HepG2 (cell line): ENCODE data around the gene KIRREL3. TPM values are rescaled to one million over a fixed set of nuclear protein-coding genes. Genes with fewer than 3 reads are reported as not detected.

Source experiments
- ATAC-seq: fragments of 200-7000 bp; cut with Tn5 transposase; 3 replicates; pipeline ENCODE4 v1.9.1; 2020; ENCODE audit warnings: mild to moderate bottlenecking, moderate library complexity
- BruUV-seq: library from RNA; stranded (reverse); fragments of 400-500 nt; replicated peaks from 2 replicates; lab custom pipeline; 2021; lab: Mats Ljungman, UMichigan
- CTCF ChIA-PET: fragments of 300-600 bp; formaldehyde crosslinking; extraction: SDS; loops from one replicate; lab custom pipeline; 2021; ENCODE audit warnings: low total read pairs, inconsistent platforms, low intra/inter-chr PET ratio; lab: Yijun Ruan, JAX
- POLR2A ChIA-PET: fragments of 350-600 bp; sonication (Branson Sonifier 250); formaldehyde crosslinking; loops from one replicate; lab custom pipeline; 2020; ENCODE audit warnings: antibody characterized with exemption, inconsistent platforms; lab: Yijun Ruan, JAX
- DNase-seq: peaks from one replicate; pipeline ENCODE4 v3.0.0-alpha.2; 2015; ENCODE audit warnings: low spot score
- FAIRE-seq: peaks from 3 replicates; lab custom pipeline; 2011; peaks lifted over from hg19 to GRCh38; lab: Jason Lieb, UNC
- H2AFZ ChIP-seq: one replicate; pipeline ENCODE4 v1.6.1; 2011; ENCODE audit warnings: low read length, inconsistent platforms
- H3K27ac ChIP-seq: fragments of 300-600 bp; 3 replicates; pipeline ENCODE4 v1.8.0; 2011; ENCODE audit warnings: mixed run types, mild to moderate bottlenecking, mixed read lengths, low read length, inconsistent platforms; ENCODE audit not compliant: insufficient read depth; ENCODE audit errors: extremely low read length
- H3K27me3 ChIP-seq, 2 experiments: fragments of 200-600 bp in 1 of 2; 2 replicates in 1 of 2; 3 replicates in 1 of 2; pipeline versions ENCODE4 v1.6.0 to v1.8.0; 2011; ENCODE audit warnings: low read length in 2 of 2, mild to moderate bottlenecking in 2 of 2, moderate library complexity in 2 of 2, inconsistent platforms in 1 of 2; ENCODE audit not compliant: insufficient read depth in 2 of 2, control insufficient read depth in 1 of 2
- H3K36me3 ChIP-seq, 2 experiments: fragments of 200-600 bp in 1 of 2; replicated peaks in 1 of 2; 2 replicates in 1 of 2; 3 replicates in 1 of 2; pipeline versions ENCODE4 v1.5.1 to v1.8.0; 2011; ENCODE audit warnings: low read length in 2 of 2, inconsistent platforms in 1 of 2; ENCODE audit not compliant: insufficient read depth in 2 of 2, control insufficient read depth in 1 of 2
- H3K4me1 ChIP-seq: 2 replicates; pipeline ENCODE4 v1.5.1; 2012; ENCODE audit warnings: low read length, inconsistent platforms; ENCODE audit not compliant: insufficient read depth
- H3K4me2 ChIP-seq: 2 replicates; pipeline ENCODE4 v1.6.0; 2011; ENCODE audit warnings: low read depth, low read length, inconsistent platforms
- H3K4me3 ChIP-seq, 3 experiments: fragments of 200-600 bp in 1 of 3; sonication (generic), shearing (Covaris generic) in 1 of 3; replicated peaks in 1 of 3; 2 replicates each; pipeline ENCODE4 v1.5.1; 2011 to 2016; ENCODE audit warnings: low read length in 3 of 3, inconsistent platforms in 2 of 3, low read depth in 2 of 3, mild to moderate bottlenecking in 2 of 3, control low read depth in 1 of 3, mixed read lengths in 1 of 3; ENCODE audit not compliant: insufficient read depth in 1 of 3
- H3K79me2 ChIP-seq: one replicate; pipeline ENCODE4 v1.6.1; 2011; ENCODE audit warnings: low read length, inconsistent platforms; ENCODE audit not compliant: insufficient read depth
- H3K9ac ChIP-seq: 2 replicates; pipeline ENCODE4 v1.6.0; 2011; ENCODE audit warnings: mild to moderate bottlenecking, low read depth, low read length, inconsistent platforms; ENCODE audit not compliant: insufficient read depth
- H3K9me3 ChIP-seq: 2 replicates; pipeline ENCODE4 v1.5.1; 2012; ENCODE audit warnings: mild to moderate bottlenecking, low read length
- H4K20me1 ChIP-seq: 2 replicates; pipeline ENCODE4 v1.6.0; 2011; ENCODE audit warnings: inconsistent platforms, mild to moderate bottlenecking, low read length, moderate library complexity; ENCODE audit not compliant: insufficient read depth
- MEF2D ChIP-seq: sonication (generic); formaldehyde crosslinking; IDR thresholded peaks from 2 replicates; pipeline ENCODE4 v1.5.1; 2020; ENCODE audit warnings: mild to moderate bottlenecking, missing genetic modification reagents
- MIER2 ChIP-seq: IDR thresholded peaks from 2 replicates; pipeline ENCODE4 v1.6.1; 2016; ENCODE audit warnings: missing biosample characterization, missing genetic modification reagents
- MTA1 ChIP-seq: sonication (generic); formaldehyde crosslinking; IDR thresholded peaks from 2 replicates; pipeline ENCODE4 v1.4.0; 2020; ENCODE audit warnings: missing genetic modification reagents, mild to moderate bottlenecking, borderline replicate concordance
- PTBP1 ChIP-seq: fragments of 200-400 bp; formaldehyde crosslinking; IDR thresholded peaks from 2 replicates; pipeline ENCODE4 v1.6.1; 2018; ENCODE audit warnings: low read length, low read depth; ENCODE audit not compliant: poor library complexity, severe bottlenecking
- SP4 ChIP-seq: sonication (generic); formaldehyde crosslinking; IDR thresholded peaks from 2 replicates; pipeline ENCODE4 v1.8.1; 2023; ENCODE audit warnings: mild to moderate bottlenecking, missing genetic modification reagents
- TAF15 ChIP-seq: fragments of 200-400 bp; formaldehyde crosslinking; IDR thresholded peaks from one replicate; pipeline ENCODE4 v1.6.1; 2018; ENCODE audit warnings: mild to moderate bottlenecking, low read depth, low read length; ENCODE audit not compliant: poor library complexity, severe bottlenecking
- ZFP37 ChIP-seq: sonication (generic); formaldehyde crosslinking; IDR thresholded peaks from 2 replicates; pipeline ENCODE4 v1.4.0; 2020; ENCODE audit warnings: missing genetic modification reagents, borderline replicate concordance
- ZNF3 ChIP-seq: IDR thresholded peaks from 2 replicates; pipeline ENCODE4 v1.7.0; 2017; ENCODE audit warnings: inconsistent platforms
- ZNF33B ChIP-seq: sonication (generic); formaldehyde crosslinking; IDR thresholded peaks from 2 replicates; pipeline ENCODE4 v1.5.1; 2020; ENCODE audit warnings: mild to moderate bottlenecking, missing genetic modification reagents
- ZNF629 ChIP-seq: sonication (generic); formaldehyde crosslinking; conservative IDR thresholded peaks from 2 replicates; pipeline ENCODE4 v1.5.0; 2020; ENCODE audit warnings: missing genetic modification reagents
- ZNF672 ChIP-seq: sonication (generic); formaldehyde crosslinking; IDR thresholded peaks from 2 replicates; pipeline ENCODE4 v1.8.1; 2022; ENCODE audit warnings: missing genetic modification reagents
- ZNF720 ChIP-seq: sonication (generic); formaldehyde crosslinking; IDR thresholded peaks from 2 replicates; pipeline ENCODE4 v1.4.0; 2020; ENCODE audit warnings: missing genetic modification reagents
- WGBS: methylation state at CpG from one replicate; pipeline ENCODE4 v1.1.6; 2017; ENCODE audit warnings: low lambda C conversion rate; 5-methylcytosine and 5-hydroxymethylcytosine counted together
- in situ Hi-C: cut with HindIII; loops from 2 replicates; pipeline ENCODE4 v1.10.0; 2017; ENCODE audit warnings: low pct_unique_long_range_greater_than_20kb; ENCODE audit not compliant: extremely low pct_ligation_motif_present
- intact Hi-C: fragments of 100-400 bp; cut with micrococcal nuclease; formaldehyde crosslinking; loops from one replicate; pipeline ENCODE4 v1.10.0; 2022; ENCODE audit not compliant: unreplicated experiment
- polyA plus RNA-seq, 8 experiments: library from polyadenylated mRNA; depleted of rRNA in 3 of 8; stranded (reverse) in 7 of 8; unstranded in 1 of 8; fragments of >200 nt; fragmentation: Illumina TruSeq in 4 of 8; extraction: Trizol in 4 of 8; gene quantifications; 2 replicates each; pipeline versions ENCODE4 v1.2.1 to v1.2.3, GENCODE V29; 2011 to 2016; ENCODE audit warnings: low read depth in 4 of 8, missing spikeins in 1 of 8, mixed read lengths in 1 of 8; ENCODE audit not compliant: insufficient read depth in 1 of 8
- total RNA-seq, 5 experiments: library from RNA; depleted of rRNA; stranded (reverse); fragments of >200 nt; fragmentation: Illumina TruSeq; extraction: Trizol; gene quantifications; 2 replicates each; pipeline ENCODE4 v1.2.3, GENCODE V29; 2016; ENCODE audit warnings: low read depth in 1 of 5
- TF ChIP-seq, protein P1 (sequence below): sonication (generic); formaldehyde crosslinking; IDR thresholded peaks from 2 replicates; pipeline ENCODE4 v1.8.1; 2023; ENCODE audit warnings: mild to moderate bottlenecking, missing genetic modification reagents, borderline replicate concordance
- TF ChIP-seq, protein P2 (sequence below): IDR thresholded peaks from 2 replicates; pipeline ENCODE4 v1.6.1; 2016; ENCODE audit warnings: missing compliant biosample characterization, missing genetic modification reagents, borderline replicate concordance
- TF ChIP-seq, protein P3 (sequence below): fragments of 450-650 bp; IDR thresholded peaks from 2 replicates; pipeline ENCODE4 v1.6.1; 2017; ENCODE audit warnings: mild to moderate bottlenecking
- TF ChIP-seq, protein P4 (sequence below): sonication (generic); formaldehyde crosslinking; IDR thresholded peaks from 2 replicates; pipeline ENCODE4 v1.4.0; 2020; ENCODE audit warnings: mild to moderate bottlenecking, missing genetic modification reagents, borderline replicate concordance

KIRREL3 gene
- total and polyA plus RNA-seq, 2 of the 13 experiments (the other 11 are each of a cell fraction or from before 2014, with no cell fraction given) = not detected

DNA sequence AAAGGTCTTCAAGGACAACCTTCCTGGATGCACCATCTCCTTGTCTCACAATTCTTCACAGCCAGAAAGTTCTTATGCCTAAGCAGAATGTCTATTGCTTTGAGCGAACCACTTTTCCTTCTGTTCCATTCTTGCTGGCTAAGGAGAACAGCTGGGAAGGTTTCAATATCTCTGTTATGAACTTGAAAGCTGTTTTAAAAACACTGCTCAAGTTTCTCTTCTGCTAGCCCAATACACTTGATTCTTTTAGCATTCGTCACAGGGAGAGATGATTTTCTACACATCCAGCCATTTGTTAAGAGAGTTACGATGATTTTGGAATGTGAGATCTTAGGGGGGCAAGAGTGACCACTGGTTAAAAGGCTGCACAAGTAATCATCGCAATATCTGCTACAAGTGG lies 249.3 kb downstream of the KIRREL3 start (continued):
- TF ChIP-seq SP4 (CRISPR knock-in tag) = no peak
- TF ChIP-seq, protein P1, sequence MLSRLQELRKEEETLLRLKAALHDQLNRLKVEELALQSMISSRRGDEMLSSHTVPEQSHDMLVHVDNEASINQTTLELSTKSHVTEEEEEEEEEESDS = no peak
- no peak for TF ChIP-seq ZNF672 (CRISPR knock-in tag)
- no peak for TF ChIP-seq MEF2D (CRISPR knock-in tag)
- no peak for TF ChIP-seq ZNF3
- TF ChIP-seq, all 625 proteins: peak for 0

DNA sequence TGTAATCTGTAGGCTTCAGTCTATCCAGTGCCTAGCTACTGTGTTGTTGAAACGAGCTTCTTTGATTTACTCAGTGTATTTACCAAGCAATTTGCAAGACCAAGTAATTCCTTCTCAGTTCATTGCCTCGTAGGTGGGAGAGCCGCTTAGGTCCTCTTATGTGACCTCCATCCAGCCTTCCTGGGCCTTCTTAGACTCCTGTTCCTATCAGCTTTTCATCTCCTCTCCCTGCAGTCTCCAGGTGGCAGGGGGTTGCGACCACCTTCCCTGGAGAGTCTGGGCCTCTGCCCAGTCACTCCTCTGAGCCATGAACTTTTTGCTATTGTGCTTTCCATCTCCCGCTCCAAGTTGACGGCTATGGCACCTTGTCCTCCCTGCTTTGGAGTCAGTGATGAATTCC lies 251.8 kb downstream of the KIRREL3 start:
- WGBS = 19% methylated on average over 6 of the region's 6 CpGs
- no peak for ATAC-seq
- TF ChIP-seq ZNF720 (CRISPR knock-in tag) (no peak), MIER2 (CRISPR knock-in tag) (no peak), PTBP1 (no peak), MTA1 (CRISPR knock-in tag) (no peak), ZNF629 (no peak), ZFP37 (no peak), TAF15 (no peak), ZNF33B (no peak)
- TF ChIP-seq, protein P2, sequence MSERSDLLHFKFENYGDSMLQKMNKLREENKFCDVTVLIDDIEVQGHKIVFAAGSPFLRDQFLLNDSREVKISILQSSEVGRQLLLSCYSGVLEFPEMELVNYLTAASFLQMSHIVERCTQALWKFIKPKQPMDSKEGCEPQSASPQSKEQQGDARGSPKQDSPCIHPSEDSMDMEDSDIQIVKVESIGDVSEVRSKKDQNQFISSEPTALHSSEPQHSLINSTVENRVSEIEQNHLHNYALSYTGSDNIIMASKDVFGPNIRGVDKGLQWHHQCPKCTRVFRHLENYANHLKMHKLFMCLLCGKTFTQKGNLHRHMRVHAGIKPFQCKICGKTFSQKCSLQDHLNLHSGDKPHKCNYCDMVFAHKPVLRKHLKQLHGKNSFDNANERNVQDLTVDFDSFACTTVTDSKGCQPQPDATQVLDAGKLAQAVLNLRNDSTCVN (CRISPR knock-in tag) = no peak
- TF ChIP-seq, protein P3, sequence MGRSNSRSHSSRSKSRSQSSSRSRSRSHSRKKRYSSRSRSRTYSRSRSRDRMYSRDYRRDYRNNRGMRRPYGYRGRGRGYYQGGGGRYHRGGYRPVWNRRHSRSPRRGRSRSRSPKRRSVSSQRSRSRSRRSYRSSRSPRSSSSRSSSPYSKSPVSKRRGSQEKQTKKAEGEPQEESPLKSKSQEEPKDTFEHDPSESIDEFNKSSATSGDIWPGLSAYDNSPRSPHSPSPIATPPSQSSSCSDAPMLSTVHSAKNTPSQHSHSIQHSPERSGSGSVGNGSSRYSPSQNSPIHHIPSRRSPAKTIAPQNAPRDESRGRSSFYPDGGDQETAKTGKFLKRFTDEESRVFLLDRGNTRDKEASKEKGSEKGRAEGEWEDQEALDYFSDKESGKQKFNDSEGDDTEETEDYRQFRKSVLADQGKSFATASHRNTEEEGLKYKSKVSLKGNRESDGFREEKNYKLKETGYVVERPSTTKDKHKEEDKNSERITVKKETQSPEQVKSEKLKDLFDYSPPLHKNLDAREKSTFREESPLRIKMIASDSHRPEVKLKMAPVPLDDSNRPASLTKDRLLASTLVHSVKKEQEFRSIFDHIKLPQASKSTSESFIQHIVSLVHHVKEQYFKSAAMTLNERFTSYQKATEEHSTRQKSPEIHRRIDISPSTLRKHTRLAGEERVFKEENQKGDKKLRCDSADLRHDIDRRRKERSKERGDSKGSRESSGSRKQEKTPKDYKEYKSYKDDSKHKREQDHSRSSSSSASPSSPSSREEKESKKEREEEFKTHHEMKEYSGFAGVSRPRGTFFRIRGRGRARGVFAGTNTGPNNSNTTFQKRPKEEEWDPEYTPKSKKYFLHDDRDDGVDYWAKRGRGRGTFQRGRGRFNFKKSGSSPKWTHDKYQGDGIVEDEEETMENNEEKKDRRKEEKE = no peak
- TF ChIP-seq, protein P4, sequence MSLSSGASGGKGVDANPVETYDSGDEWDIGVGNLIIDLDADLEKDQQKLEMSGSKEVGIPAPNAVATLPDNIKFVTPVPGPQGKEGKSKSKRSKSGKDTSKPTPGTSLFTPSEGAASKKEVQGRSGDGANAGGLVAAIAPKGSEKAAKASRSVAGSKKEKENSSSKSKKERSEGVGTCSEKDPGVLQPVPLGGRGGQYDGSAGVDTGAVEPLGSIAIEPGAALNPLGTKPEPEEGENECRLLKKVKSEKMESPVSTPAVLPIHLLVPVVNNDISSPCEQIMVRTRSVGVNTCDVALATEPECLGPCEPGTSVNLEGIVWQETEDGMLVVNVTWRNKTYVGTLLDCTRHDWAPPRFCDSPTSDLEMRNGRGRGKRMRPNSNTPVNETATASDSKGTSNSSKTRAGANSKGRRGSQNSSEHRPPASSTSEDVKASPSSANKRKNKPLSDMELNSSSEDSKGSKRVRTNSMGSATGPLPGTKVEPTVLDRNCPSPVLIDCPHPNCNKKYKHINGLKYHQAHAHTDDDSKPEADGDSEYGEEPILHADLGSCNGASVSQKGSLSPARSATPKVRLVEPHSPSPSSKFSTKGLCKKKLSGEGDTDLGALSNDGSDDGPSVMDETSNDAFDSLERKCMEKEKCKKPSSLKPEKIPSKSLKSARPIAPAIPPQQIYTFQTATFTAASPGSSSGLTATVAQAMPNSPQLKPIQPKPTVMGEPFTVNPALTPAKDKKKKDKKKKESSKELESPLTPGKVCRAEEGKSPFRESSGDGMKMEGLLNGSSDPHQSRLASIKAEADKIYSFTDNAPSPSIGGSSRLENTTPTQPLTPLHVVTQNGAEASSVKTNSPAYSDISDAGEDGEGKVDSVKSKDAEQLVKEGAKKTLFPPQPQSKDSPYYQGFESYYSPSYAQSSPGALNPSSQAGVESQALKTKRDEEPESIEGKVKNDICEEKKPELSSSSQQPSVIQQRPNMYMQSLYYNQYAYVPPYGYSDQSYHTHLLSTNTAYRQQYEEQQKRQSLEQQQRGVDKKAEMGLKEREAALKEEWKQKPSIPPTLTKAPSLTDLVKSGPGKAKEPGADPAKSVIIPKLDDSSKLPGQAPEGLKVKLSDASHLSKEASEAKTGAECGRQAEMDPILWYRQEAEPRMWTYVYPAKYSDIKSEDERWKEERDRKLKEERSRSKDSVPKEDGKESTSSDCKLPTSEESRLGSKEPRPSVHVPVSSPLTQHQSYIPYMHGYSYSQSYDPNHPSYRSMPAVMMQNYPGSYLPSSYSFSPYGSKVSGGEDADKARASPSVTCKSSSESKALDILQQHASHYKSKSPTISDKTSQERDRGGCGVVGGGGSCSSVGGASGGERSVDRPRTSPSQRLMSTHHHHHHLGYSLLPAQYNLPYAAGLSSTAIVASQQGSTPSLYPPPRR (CRISPR knock-in tag) = no peak

More for the DNA sequence above, 251.8 kb downstream of the KIRREL3 start:
- intact Hi-C loops (no loop called here), in situ Hi-C loops (no loop called here)
- H3K4me2 ChIP-seq = no peak overlapping the region
- no peak overlapping the region for H3K9ac ChIP-seq
- no peaks in the 10 kb centered on the region for H3K36me3 ChIP-seq
- ChIA-PET POLR2A (no interaction called here), CTCF (no interaction called here)
- FAIRE-seq (no peak), DNase-seq (no peak)
- H3K27me3 ChIP-seq = peaks cover 2 to 13% of the 10 kb centered on the region in 2 experiments; a peak in 2 of 5 replicates
- H3K4me3 ChIP-seq = no peak overlapping the region
- H3K4me1 ChIP-seq = no peaks in the 10 kb centered on the region
- no peak overlapping the region for H2AFZ ChIP-seq
- H3K9me3 ChIP-seq = no peaks in the 10 kb centered on the region
- H3K27ac ChIP-seq = no peak overlapping the region
- H4K20me1 ChIP-seq = no peaks in the 10 kb centered on the region
- H3K79me2 ChIP-seq = no peaks in the 10 kb centered on the region
- BruUV-seq = no TSS peak
